Breast epithelium (tissue), 3 donors: ENCODE results near the gene USP10.

Experiments used
- POLR2A ChIP-seq: fragments of 450-650 bp; IDR thresholded peaks from one replicate; pipeline ENCODE4 v1.6.1; 2016; ENCODE audit warnings: antibody characterized with exemption, mild to moderate bottlenecking, moderate library complexity
- POLR2AphosphoS5 ChIP-seq, 3 donors: sonication (generic); formaldehyde crosslinking; IDR thresholded peaks; one replicate each; pipeline ENCODE4 v1.6.1; 2017; ENCODE audit warnings: antibody characterized with exemption in 3 of 3
- TF ChIP-seq, protein P1 (sequence below), 3 donors: fragments of 450-650 bp; IDR thresholded peaks; one replicate each; pipeline ENCODE4 v1.5.1; 2016 to 2017; ENCODE audit warnings: antibody characterized with exemption in 3 of 3, mild to moderate bottlenecking in 3 of 3, moderate library complexity in 3 of 3

DNA sequence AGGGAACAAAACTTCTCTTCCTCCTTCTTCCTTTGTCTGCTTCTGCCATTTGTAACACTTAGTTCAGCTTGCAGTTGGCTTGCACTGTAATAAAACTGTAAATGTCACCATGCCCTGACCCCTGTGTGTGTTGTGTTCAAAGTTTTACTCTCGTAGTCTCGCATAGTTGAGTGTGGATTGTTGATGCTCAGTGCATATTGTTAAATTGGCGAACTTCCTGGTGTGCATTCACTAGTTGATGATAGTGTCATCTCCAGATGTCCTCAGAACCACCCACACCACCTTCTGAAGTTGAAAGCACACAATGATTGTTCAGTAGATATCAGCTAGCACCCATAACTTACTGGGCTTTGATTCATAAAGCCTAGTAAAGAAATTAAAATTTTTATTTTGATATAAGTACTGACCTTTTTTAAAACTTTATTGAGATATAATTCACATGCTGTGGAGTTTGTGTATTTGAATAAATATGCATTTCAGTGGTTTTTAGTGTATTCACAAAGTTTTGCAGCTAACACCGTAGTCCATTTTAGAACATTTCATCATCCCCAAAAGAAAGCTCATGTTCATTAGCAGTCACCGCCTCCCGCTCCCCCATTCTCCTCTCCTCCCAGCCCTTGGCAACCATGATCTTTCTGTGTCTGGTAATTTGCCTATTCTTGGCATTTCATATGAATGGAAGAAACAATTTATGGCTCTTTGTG lies 25.0 kb downstream of the USP10 start:
- TF ChIP-seq, protein P1, sequence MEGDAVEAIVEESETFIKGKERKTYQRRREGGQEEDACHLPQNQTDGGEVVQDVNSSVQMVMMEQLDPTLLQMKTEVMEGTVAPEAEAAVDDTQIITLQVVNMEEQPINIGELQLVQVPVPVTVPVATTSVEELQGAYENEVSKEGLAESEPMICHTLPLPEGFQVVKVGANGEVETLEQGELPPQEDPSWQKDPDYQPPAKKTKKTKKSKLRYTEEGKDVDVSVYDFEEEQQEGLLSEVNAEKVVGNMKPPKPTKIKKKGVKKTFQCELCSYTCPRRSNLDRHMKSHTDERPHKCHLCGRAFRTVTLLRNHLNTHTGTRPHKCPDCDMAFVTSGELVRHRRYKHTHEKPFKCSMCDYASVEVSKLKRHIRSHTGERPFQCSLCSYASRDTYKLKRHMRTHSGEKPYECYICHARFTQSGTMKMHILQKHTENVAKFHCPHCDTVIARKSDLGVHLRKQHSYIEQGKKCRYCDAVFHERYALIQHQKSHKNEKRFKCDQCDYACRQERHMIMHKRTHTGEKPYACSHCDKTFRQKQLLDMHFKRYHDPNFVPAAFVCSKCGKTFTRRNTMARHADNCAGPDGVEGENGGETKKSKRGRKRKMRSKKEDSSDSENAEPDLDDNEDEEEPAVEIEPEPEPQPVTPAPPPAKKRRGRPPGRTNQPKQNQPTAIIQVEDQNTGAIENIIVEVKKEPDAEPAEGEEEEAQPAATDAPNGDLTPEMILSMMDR (IDR thresholded peaks at IDR 0.05) = no peak
- no peak for TF ChIP-seq POLR2AphosphoS5 (IDR thresholded peaks at IDR 0.05)
- TF ChIP-seq POLR2A = no peak
